Mucosa of descending colon (tissue), 3 donors: ENCODE results near the gene MYH14. TPM values are rescaled to one million over a fixed set of nuclear protein-coding genes. Genes with fewer than 3 reads are reported as not detected.

Experiments used
- ATAC-seq: fragments of 200-7000 bp; cut with Tn5 transposase; one replicate; pipeline ENCODE4 v1.9.1; 2020; ENCODE audit warnings: mild to moderate bottlenecking, moderate library complexity
- DNase-seq, 3 donors: peaks; one replicate each; pipeline ENCODE4 v3.0.0-alpha.2; 2020
- H3K36me3 ChIP-seq: fragments of 200-600 bp; one replicate; pipeline ENCODE4 v1.8.0; 2021; ENCODE audit warnings: low read depth, mild to moderate bottlenecking
- H3K4me1 ChIP-seq: fragments of 200-600 bp; one replicate; pipeline ENCODE4 v1.8.0; 2021; ENCODE audit warnings: low read depth, mild to moderate bottlenecking
- H3K4me3 ChIP-seq: fragments of 200-600 bp; one replicate; pipeline ENCODE4 v1.8.0; 2021; ENCODE audit warnings: mild to moderate bottlenecking
- H3K9me3 ChIP-seq: fragments of 200-600 bp; one replicate; pipeline ENCODE4 v1.8.0; 2021; ENCODE audit warnings: mild to moderate bottlenecking
- CTCF ChIP-seq: fragments of 200-600 bp; IDR thresholded peaks from one replicate; pipeline ENCODE4 v1.8.0; 2022; ENCODE audit warnings: antibody characterized with exemption, mild to moderate bottlenecking
- intact Hi-C, 2 donors: fragments of 100-400 bp; cut with DNase I in 1 of 2; cut with micrococcal nuclease in 1 of 2; formaldehyde crosslinking; loops; one replicate each; pipeline versions ENCODE4 v1.11.0 to v1.11.1; 2022; cut with DNase I, micrococcal nuclease
- total RNA-seq, 3 donors: library from RNA; stranded (reverse); fragmentation: NEBNext Ultra II Directional in 2 of 3; extraction: Animal tissue kit (Norgen Biotek cat#: 25700) in 2 of 3; gene quantifications; one replicate each; pipeline versions ENCODE4 v1.2.1 to v1.2.4, GENCODE V29; 2021 to 2023
- donor health status: DM: no; HTN: no; CAD: no; lungs with moderate emphysema.
- donor health status: DM: no; HTN: no; CAD: no.
- donor health status: DM: no; HTN: yes; CAD: no.

MYH14 gene
- total RNA-seq, 3 donors from 2014 or later, result 268 to 606 (median 586) TPM

DNA sequence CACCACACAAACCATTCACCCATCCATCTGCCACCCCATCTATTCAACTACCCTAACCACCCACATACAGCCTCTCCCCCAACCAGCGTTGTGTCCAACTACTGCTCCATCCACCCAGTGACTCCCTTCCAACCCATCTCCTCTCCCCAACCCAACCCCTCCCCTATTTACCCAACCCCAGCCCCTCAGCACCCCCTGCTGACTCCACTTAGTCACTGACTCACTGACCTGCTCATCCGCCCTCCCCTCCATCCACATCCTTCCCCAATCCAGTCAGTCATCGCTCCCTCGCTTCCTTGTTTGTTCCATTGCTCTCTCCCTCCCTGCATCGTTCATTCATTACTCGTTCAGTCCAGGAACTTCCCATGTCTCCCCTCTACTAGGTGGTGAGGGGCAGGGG lies 86.6 kb downstream of the MYH14 start:
- Histone ChIP-seq H3K9me3 (no peaks in the 10 kb centered on the region), H3K36me3 (peaks cover 21% of the 10 kb centered on the region), H3K4me1 (no peaks in the 10 kb centered on the region), H3K4me3 (no peak overlapping the region)
- TF ChIP-seq CTCF, result no peak
- intact Hi-C loops, result no loop called here
- DNase-seq (no peak), ATAC-seq (no peak)

DNA sequence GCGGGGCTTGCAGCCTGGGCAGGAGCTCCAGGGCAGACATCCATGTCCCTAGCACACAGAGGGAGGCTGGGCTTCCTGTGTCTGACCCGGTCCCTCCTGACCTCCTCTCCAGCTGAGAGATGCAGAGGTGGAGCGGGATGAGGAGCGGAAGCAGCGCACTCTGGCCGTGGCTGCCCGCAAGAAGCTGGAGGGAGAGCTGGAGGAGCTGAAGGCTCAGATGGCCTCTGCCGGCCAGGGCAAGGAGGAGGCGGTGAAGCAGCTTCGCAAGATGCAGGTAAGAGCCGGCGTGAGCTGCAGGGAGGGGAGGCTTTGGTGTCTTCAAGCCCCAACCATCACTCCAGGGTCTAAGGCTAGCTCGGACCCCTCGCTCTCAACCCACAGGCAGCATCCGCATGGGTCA lies 87.4 kb downstream of the MYH14 start:
- Histone ChIP-seq H3K4me1 (no peaks in the 10 kb centered on the region), H3K9me3 (no peaks in the 10 kb centered on the region), H3K4me3 (no peak overlapping the region), H3K36me3 (peaks cover 21% of the 10 kb centered on the region)
- ATAC-seq (no peak), DNase-seq (no peak)
- intact Hi-C loops, result no loop called here
- no peak for TF ChIP-seq CTCF

DNA sequence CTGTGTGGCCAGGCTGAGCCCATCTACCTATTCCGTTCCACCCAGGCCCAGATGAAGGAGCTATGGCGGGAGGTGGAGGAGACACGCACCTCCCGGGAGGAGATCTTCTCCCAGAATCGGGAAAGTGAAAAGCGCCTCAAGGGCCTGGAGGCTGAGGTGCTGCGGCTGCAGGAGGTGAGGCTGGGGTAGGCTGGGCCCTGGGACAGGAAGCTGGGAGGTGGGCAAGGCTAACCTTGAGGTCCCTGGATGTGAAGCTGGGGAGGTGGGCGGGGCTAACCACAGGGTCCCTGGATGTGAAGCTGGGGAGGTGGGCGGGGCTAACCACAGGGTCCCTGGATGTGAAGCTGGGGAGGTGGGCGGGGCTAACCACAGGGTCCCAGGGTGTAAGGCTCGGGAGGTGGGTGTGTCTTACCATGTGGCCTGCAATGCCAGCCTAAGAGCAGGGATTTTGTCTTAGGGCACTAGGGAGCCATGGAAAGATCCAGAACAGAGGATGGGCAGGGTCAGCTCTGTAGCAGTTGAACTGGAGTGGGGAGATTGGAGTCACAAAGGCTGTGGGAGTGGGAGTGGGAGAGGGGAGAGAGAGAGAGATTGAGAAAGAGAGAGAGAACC lies 88.9 kb downstream of the MYH14 start:
- intact Hi-C loops, result no loop called here
- TF ChIP-seq CTCF, result no peak
- H3K4me3 ChIP-seq, result no peak overlapping the region
- peaks cover 13% of the 10 kb centered on the region for H3K36me3 ChIP-seq
- H3K9me3 ChIP-seq, result no peaks in the 10 kb centered on the region
- DNase-seq (no peak), ATAC-seq (no peak)
- H3K4me1 ChIP-seq, result no peaks in the 10 kb centered on the region

- TF ChIP-seq CTCF, result no peak
- H3K36me3 ChIP-seq, result peaks cover 9% of the 10 kb centered on the region
- H3K4me1 ChIP-seq, result no peaks in the 10 kb centered on the region
- H3K4me3 ChIP-seq, result no peak overlapping the region
- no peaks in the 10 kb centered on the region for H3K9me3 ChIP-seq
- no peak for ATAC-seq
- intact Hi-C loops, result no loop called here
- DNase-seq, result no peak
Measured at GRCh38 chr19:50293263-50294004, 90.0 kb downstream of the MYH14 start.

DNA sequence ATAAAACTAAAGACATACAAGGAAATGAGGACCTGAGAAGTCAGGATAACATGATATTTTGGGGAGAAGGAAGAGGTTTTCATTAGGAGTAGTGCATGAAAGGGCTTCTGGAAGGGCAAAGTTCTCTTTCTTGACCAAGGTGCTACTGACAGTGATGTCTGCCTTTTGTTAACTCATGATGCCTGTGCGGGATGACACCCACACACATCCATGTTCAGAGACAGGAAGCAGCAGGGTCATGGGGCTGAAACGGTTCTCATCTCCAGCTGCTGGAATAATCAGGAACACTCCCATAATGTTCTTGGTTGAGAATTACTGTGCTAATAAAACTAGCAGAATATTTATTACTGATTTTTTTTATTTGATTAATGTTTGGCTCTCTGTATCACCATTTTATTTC lies 96.6 kb downstream of the MYH14 start:
- intact Hi-C loops, result no loop called here
- Histone ChIP-seq H3K9me3 (no peaks in the 10 kb centered on the region), H3K36me3 (no peaks in the 10 kb centered on the region), H3K4me3 (no peak overlapping the region), H3K4me1 (no peaks in the 10 kb centered on the region)
- no peak for ATAC-seq
- TF ChIP-seq CTCF, result no peak
- DNase-seq, result no peak
